Breast epithelium (tissue), 4 donors: Measurements from ENCODE around the gene RANBP17. TPM values are rescaled to one million over a fixed set of nuclear protein-coding genes. Genes with fewer than 3 reads are reported as not detected.

Experiments
- DNase-seq, 2 donors: peaks; one replicate each; pipeline ENCODE4 v3.0.0-alpha.2; 2019; ENCODE audit warnings: low spot score in 2 of 2
- H3K27ac ChIP-seq, 2 donors: fragments of 200-600 bp; sonication (generic) in 1 of 2; one replicate each; pipeline ENCODE4 v1.5.1; 2016 to 2019; ENCODE audit warnings: mild to moderate bottlenecking in 1 of 2
- H3K27me3 ChIP-seq, 2 donors: fragments of 200-600 bp; sonication (generic) in 1 of 2; one replicate each; pipeline versions ENCODE4 v1.5.1 to v1.6.0; 2017 to 2019; ENCODE audit warnings: control low read depth in 1 of 2, mild to moderate bottlenecking in 1 of 2
- H3K36me3 ChIP-seq: fragments of 200-600 bp; one replicate; pipeline ENCODE4 v1.5.1; 2019
- H3K4me1 ChIP-seq, 2 donors: fragments of 200-600 bp; sonication (generic); one replicate each; pipeline ENCODE4 v1.5.1; 2016 to 2019; ENCODE audit warnings: control low read depth in 1 of 2
- H3K4me3 ChIP-seq, 3 donors: fragments of 200-600 bp; sonication (generic); 1 replicate in 2 of 3; 2 replicates in 1 of 3; pipeline ENCODE4 v1.5.1; 2016 to 2019; ENCODE audit warnings: mild to moderate bottlenecking in 3 of 3, moderate library complexity in 2 of 3
- H3K9me3 ChIP-seq, 2 donors: fragments of 200-600 bp; sonication (generic) in 1 of 2; one replicate each; pipeline ENCODE4 v1.5.1; 2016 to 2019; ENCODE audit warnings: control low read depth in 1 of 2
- POLR2A ChIP-seq: fragments of 450-650 bp; IDR thresholded peaks from one replicate; pipeline ENCODE4 v1.6.1; 2016; ENCODE audit warnings: antibody characterized with exemption, mild to moderate bottlenecking, moderate library complexity
- POLR2AphosphoS5 ChIP-seq, 3 donors: sonication (generic); formaldehyde crosslinking; IDR thresholded peaks; one replicate each; pipeline ENCODE4 v1.6.1; 2017; ENCODE audit warnings: antibody characterized with exemption in 3 of 3
- intact Hi-C: fragments of 100-400 bp; cut with DNase I; formaldehyde crosslinking; loops from one replicate; pipeline ENCODE4 v1.15.1; 2023; ENCODE audit warnings: low total_unique reads
- total RNA-seq, 3 donors: library from RNA; depleted of rRNA; stranded (reverse); fragments of >200 nt; gene quantifications; one replicate each; pipeline ENCODE4 v1.1.0, GENCODE V29; 2016
- TF ChIP-seq, protein P1 (sequence below), 3 donors: fragments of 450-650 bp; IDR thresholded peaks; one replicate each; pipeline ENCODE4 v1.5.1; 2016 to 2017; ENCODE audit warnings: antibody characterized with exemption in 3 of 3, mild to moderate bottlenecking in 3 of 3, moderate library complexity in 3 of 3

Gene RANBP17
- total RNA-seq, 3 donors from 2014 or later = 6.9 to 28.4 (median 13.4) TPM

GRCh38 chr5:171055875-171056454 lies 194.1 kb downstream of the RANBP17 start:
- Histone ChIP-seq H3K9me3 (peaks cover 0 to 18% of the 10 kb centered on the region in 2 donors), H3K4me3 (no peak overlapping the region), H3K36me3 (no peaks in the 10 kb centered on the region), H3K4me1 (no peaks in the 10 kb centered on the region), H3K27ac (no peak overlapping the region), H3K27me3 (no peaks in the 10 kb centered on the region)
- TF ChIP-seq POLR2AphosphoS5 (IDR thresholded peaks at IDR 0.05) (no peak), POLR2A (no peak)
- TF ChIP-seq, protein P1, sequence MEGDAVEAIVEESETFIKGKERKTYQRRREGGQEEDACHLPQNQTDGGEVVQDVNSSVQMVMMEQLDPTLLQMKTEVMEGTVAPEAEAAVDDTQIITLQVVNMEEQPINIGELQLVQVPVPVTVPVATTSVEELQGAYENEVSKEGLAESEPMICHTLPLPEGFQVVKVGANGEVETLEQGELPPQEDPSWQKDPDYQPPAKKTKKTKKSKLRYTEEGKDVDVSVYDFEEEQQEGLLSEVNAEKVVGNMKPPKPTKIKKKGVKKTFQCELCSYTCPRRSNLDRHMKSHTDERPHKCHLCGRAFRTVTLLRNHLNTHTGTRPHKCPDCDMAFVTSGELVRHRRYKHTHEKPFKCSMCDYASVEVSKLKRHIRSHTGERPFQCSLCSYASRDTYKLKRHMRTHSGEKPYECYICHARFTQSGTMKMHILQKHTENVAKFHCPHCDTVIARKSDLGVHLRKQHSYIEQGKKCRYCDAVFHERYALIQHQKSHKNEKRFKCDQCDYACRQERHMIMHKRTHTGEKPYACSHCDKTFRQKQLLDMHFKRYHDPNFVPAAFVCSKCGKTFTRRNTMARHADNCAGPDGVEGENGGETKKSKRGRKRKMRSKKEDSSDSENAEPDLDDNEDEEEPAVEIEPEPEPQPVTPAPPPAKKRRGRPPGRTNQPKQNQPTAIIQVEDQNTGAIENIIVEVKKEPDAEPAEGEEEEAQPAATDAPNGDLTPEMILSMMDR (IDR thresholded peaks at IDR 0.05) = no peak
- intact Hi-C loops = no loop called here
- no peak for DNase-seq

- DNase-seq = no peak
- Histone ChIP-seq H3K27me3 (no peaks in the 10 kb centered on the region), H3K36me3 (no peaks in the 10 kb centered on the region), H3K4me1 (no peaks in the 10 kb centered on the region), H3K4me3 (no peak overlapping the region), H3K27ac (no peak overlapping the region), H3K9me3 (peaks cover 0 to 41% of the 10 kb centered on the region in 2 donors)
- intact Hi-C loops = no loop called here
- TF ChIP-seq, protein P1 (IDR thresholded peaks at IDR 0.05) = no peak
- TF ChIP-seq POLR2A (no peak), POLR2AphosphoS5 (IDR thresholded peaks at IDR 0.05) (no peak)
Observed at GRCh38 chr5:171067540-171068130, 205.8 kb downstream of the RANBP17 start.

GRCh38 chr5:171074747-171075146 lies 212.9 kb downstream of the RANBP17 start:
- intact Hi-C loops = no loop called here
- H3K4me1 ChIP-seq = no peaks in the 10 kb centered on the region
- TF ChIP-seq POLR2A = no peak
- TF ChIP-seq POLR2AphosphoS5 (IDR thresholded peaks at IDR 0.05) = no peak
- TF ChIP-seq, protein P1 (IDR thresholded peaks at IDR 0.05) = no peak
- H3K4me3 ChIP-seq = no peak overlapping the region
- no peaks in the 10 kb centered on the region for H3K27me3 ChIP-seq
- H3K27ac ChIP-seq = no peak overlapping the region
- H3K36me3 ChIP-seq = no peaks in the 10 kb centered on the region
- H3K9me3 ChIP-seq = peaks cover 3% of the 10 kb centered on the region in 2 donors
- no peak for DNase-seq

- no peak overlapping the region for H3K27ac ChIP-seq
- no peak for DNase-seq
- no peak overlapping the region for H3K4me3 ChIP-seq
- no peaks in the 10 kb centered on the region for H3K36me3 ChIP-seq
- intact Hi-C loops = no loop called here
- no peaks in the 10 kb centered on the region for H3K27me3 ChIP-seq
- no peaks in the 10 kb centered on the region for H3K4me1 ChIP-seq
- TF ChIP-seq POLR2A (no peak), POLR2AphosphoS5 (IDR thresholded peaks at IDR 0.05) (no peak)
- TF ChIP-seq, protein P1 (IDR thresholded peaks at IDR 0.05) = no peak
- H3K9me3 ChIP-seq = peaks cover 3% of the 10 kb centered on the region in 2 donors
Observed at GRCh38 chr5:171080186-171080938, 218.5 kb downstream of the RANBP17 start.

DNA sequence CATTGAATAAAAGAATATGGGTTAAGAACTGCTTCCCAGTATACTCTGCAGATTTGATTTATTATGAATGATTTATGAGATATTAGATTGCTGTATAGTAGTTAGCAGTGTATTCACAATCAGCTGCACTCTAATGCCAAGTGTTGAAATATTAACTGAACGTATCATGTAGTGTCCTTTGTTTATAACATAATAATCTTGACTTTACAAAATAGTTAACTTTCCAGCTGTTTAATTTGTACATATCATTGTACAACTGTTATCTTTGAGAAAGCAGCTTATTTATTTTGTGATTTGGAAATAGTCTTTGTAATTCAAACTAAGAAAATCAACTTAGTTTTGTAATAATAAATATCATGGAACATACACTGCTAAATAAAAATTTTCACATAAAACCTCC lies 219.5 kb downstream of the RANBP17 start:
- intact Hi-C loops = no loop called here
- Histone ChIP-seq H3K36me3 (no peaks in the 10 kb centered on the region), H3K4me3 (no peak overlapping the region), H3K4me1 (no peaks in the 10 kb centered on the region), H3K27me3 (no peaks in the 10 kb centered on the region), H3K9me3 (peaks cover 3% of the 10 kb centered on the region in 2 donors), H3K27ac (no peak overlapping the region)
- DNase-seq = no peak
- TF ChIP-seq POLR2AphosphoS5 (IDR thresholded peaks at IDR 0.05) (no peak), POLR2A (no peak)
- TF ChIP-seq, protein P1 (IDR thresholded peaks at IDR 0.05) = no peak
